Suprapubic skin (tissue), 4 donors: ENCODE measurements around the gene KCNIP3. TPM values are rescaled to one million over a fixed set of nuclear protein-coding genes. Genes with fewer than 3 reads are reported as not detected.
A peak's percentile ranks its signal among the peaks of the same experiment; 100 is the strongest.

ENCODE experiments used
- DNase-seq, 2 donors: peaks; one replicate each; pipeline ENCODE4 v3.0.0-alpha.2; 2019; ENCODE audit warnings: low spot score in 2 of 2
- H3K27ac ChIP-seq: fragments of 200-600 bp; sonication (generic); one replicate; pipeline ENCODE4 v1.5.1; 2019
- H3K27me3 ChIP-seq: fragments of 200-600 bp; sonication (generic); one replicate; pipeline ENCODE4 v1.5.1; 2019
- H3K36me3 ChIP-seq: fragments of 200-600 bp; sonication (generic); one replicate; pipeline ENCODE4 v1.5.1; 2019
- H3K4me1 ChIP-seq: fragments of 200-600 bp; sonication (generic); one replicate; pipeline ENCODE4 v1.5.1; 2019
- H3K4me3 ChIP-seq: fragments of 200-600 bp; sonication (generic); one replicate; pipeline ENCODE4 v1.5.1; 2019; ENCODE audit warnings: mild to moderate bottlenecking
- H3K9me3 ChIP-seq: fragments of 200-600 bp; sonication (generic); one replicate; pipeline ENCODE4 v1.5.1; 2019
- EP300 ChIP-seq: sonication (generic); formaldehyde crosslinking; IDR thresholded peaks from one replicate; pipeline ENCODE4 v1.6.1; 2017; ENCODE audit warnings: antibody characterized with exemption
- POLR2A ChIP-seq, 2 donors: fragments of 450-650 bp; IDR thresholded peaks; one replicate each; pipeline ENCODE4 v1.6.1; 2017; ENCODE audit warnings: antibody characterized with exemption in 2 of 2, mild to moderate bottlenecking in 2 of 2, moderate library complexity in 2 of 2
- POLR2AphosphoS5 ChIP-seq, 3 donors: sonication (generic); formaldehyde crosslinking; IDR thresholded peaks; one replicate each; pipeline ENCODE4 v1.6.1; 2017; ENCODE audit warnings: antibody characterized with exemption in 3 of 3
- WGBS: methylation state at CpG from one replicate; pipeline ENCODE4 v1.1.5; 2018; 5-methylcytosine and 5-hydroxymethylcytosine counted together
- total RNA-seq, 4 donors: library from RNA; depleted of rRNA; stranded (reverse); fragments of >200 nt; gene quantifications; one replicate each; pipeline ENCODE4 v1.1.0, GENCODE V29; 2016
- TF ChIP-seq, protein P1 (sequence below), 2 donors: fragments of 200-600 bp in 1 of 2; fragments of 450-650 bp in 1 of 2; sonication (generic) in 1 of 2; IDR thresholded peaks; one replicate each; pipeline ENCODE4 v1.5.1; 2016 to 2019; ENCODE audit warnings: antibody characterized with exemption in 2 of 2, mild to moderate bottlenecking in 1 of 2, moderate library complexity in 1 of 2

Gene KCNIP3
- total RNA-seq, 4 donors from 2014 or later: 7.1 to 21.6 (median 13.6) TPM

GRCh38 chr2:95347681-95348608 is 50.8 kb downstream of the KCNIP3 start:
- H3K4me3 ChIP-seq: peak overlapping the region; percentile 73
- H3K4me1 ChIP-seq: peaks cover 34% of the 10 kb centered on the region
- no peaks in the 10 kb centered on the region for H3K9me3 ChIP-seq
- H3K27me3 ChIP-seq: peaks cover 15% of the 10 kb centered on the region
- no peaks in the 10 kb centered on the region for H3K36me3 ChIP-seq
- 78% methylated on average over 10 of the region's 22 CpGs for WGBS
- TF ChIP-seq POLR2AphosphoS5 (IDR thresholded peaks at IDR 0.05) (no peak), POLR2A (IDR thresholded peaks at IDR 0.05) (no peak), EP300 (no peak)
- TF ChIP-seq, protein P1, sequence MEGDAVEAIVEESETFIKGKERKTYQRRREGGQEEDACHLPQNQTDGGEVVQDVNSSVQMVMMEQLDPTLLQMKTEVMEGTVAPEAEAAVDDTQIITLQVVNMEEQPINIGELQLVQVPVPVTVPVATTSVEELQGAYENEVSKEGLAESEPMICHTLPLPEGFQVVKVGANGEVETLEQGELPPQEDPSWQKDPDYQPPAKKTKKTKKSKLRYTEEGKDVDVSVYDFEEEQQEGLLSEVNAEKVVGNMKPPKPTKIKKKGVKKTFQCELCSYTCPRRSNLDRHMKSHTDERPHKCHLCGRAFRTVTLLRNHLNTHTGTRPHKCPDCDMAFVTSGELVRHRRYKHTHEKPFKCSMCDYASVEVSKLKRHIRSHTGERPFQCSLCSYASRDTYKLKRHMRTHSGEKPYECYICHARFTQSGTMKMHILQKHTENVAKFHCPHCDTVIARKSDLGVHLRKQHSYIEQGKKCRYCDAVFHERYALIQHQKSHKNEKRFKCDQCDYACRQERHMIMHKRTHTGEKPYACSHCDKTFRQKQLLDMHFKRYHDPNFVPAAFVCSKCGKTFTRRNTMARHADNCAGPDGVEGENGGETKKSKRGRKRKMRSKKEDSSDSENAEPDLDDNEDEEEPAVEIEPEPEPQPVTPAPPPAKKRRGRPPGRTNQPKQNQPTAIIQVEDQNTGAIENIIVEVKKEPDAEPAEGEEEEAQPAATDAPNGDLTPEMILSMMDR (IDR thresholded peaks at IDR 0.05): no peak
- H3K27ac ChIP-seq: no peak overlapping the region
- peak in 1 of 2 donors; percentile 68 for DNase-seq

DNA sequence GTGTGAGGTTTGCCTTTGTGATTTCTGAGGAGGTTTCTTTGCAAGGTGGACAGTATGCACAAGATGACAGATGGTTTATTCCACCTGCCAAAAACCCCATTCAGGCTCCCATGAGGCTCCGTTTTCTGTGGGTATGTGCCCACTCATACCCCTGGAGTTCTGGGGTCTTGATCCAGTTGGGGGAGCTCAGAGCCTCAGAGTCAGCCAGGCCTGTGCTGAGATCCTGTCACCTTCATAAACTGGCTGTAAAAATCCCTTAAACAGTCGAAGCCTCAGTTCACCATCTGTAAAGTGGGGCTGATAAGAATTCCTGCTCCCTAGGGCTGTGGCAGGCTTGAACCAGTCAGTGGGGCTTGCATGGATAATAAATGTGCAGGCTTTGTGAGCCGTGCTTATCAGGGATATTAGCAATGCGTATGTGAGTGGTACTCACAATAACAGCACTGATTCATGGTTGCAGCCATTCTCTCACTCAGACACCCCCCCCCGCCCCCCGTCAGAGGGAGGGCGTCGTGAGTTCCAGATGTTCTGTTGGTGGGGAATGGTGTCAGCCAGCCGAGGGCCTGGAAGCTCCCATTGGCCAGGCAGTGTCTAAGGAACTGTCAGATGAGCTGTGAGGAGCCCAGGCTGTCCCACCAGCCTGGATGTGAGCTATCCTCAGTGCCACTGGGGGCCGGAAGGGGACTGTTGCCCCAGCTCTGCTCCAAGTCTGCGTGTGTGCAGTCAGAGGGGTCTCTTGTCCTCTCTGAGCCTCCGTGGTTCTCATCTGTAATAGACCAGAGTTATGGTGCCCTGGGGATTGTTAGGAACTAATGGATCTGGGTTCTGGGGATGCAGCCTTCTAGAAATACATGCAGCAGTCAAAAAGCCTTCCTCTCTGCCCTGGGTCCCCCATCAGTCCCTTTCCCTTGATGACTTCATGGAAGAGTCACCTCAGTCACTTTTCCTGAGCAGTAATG is 51.7 kb downstream of the KCNIP3 start:
- 60% methylated on average over 9 of the region's 12 CpGs for WGBS
- H3K9me3 ChIP-seq: no peaks in the 10 kb centered on the region
- H3K27ac ChIP-seq: no peak overlapping the region
- H3K4me3 ChIP-seq: no peak overlapping the region
- H3K4me1 ChIP-seq: peaks cover 34% of the 10 kb centered on the region
- no peaks in the 10 kb centered on the region for H3K36me3 ChIP-seq
- H3K27me3 ChIP-seq: peaks cover 11% of the 10 kb centered on the region
- no peak for TF ChIP-seq POLR2A (IDR thresholded peaks at IDR 0.05)
- no peak for TF ChIP-seq POLR2AphosphoS5 (IDR thresholded peaks at IDR 0.05)
- TF ChIP-seq EP300: no peak
- TF ChIP-seq, protein P1 (IDR thresholded peaks at IDR 0.05): no peak
- DNase-seq: peak in 1 of 2 donors; percentile 62

GRCh38 chr2:95349568-95350322 is 52.6 kb downstream of the KCNIP3 start:
- Histone ChIP-seq H3K4me3 (no peak overlapping the region), H3K27me3 (peaks cover 6% of the 10 kb centered on the region), H3K4me1 (peaks cover 34% of the 10 kb centered on the region), H3K36me3 (no peaks in the 10 kb centered on the region), H3K9me3 (no peaks in the 10 kb centered on the region), H3K27ac (no peak overlapping the region)
- 84% methylated on average over 6 of the region's 12 CpGs for WGBS
- TF ChIP-seq POLR2AphosphoS5 (IDR thresholded peaks at IDR 0.05) (no peak), POLR2A (IDR thresholded peaks at IDR 0.05) (no peak), EP300 (no peak)
- TF ChIP-seq, protein P1 (IDR thresholded peaks at IDR 0.05): no peak
- peak in 1 of 2 donors; percentile 69 for DNase-seq

GRCh38 chr2:95350368-95350767 is 53.2 kb downstream of the KCNIP3 start:
- Histone ChIP-seq H3K36me3 (no peaks in the 10 kb centered on the region), H3K4me3 (no peak overlapping the region), H3K27me3 (peaks cover 6% of the 10 kb centered on the region), H3K27ac (no peak overlapping the region), H3K9me3 (no peaks in the 10 kb centered on the region), H3K4me1 (peaks cover 29% of the 10 kb centered on the region)
- TF ChIP-seq POLR2A (IDR thresholded peaks at IDR 0.05) (no peak), POLR2AphosphoS5 (IDR thresholded peaks at IDR 0.05) (no peak), EP300 (no peak)
- TF ChIP-seq, protein P1 (IDR thresholded peaks at IDR 0.05): no peak
- 91% methylated on average over 7 of the region's 7 CpGs for WGBS
- DNase-seq: peak in 1 of 2 donors; percentile 50
